HG03575 (cell line): ENCODE data around the gene DYNLT1.
"Not testable (repeated sequence)": the region's sequence is repeated elsewhere in the genome, so short reads cannot be mapped to it uniquely, and the experiment has no call there.

ENCODE experiments used
- ATAC-seq: cut with Tn5 transposase; IDR thresholded peaks from one replicate; pipeline ENCODE4 v1.9.1; 2021; ENCODE audit not compliant: unreplicated experiment, insufficient number of reproducible peaks, low FRiP score; ENCODE audit errors: extremely low read depth

Gene DYNLT1

DNA sequence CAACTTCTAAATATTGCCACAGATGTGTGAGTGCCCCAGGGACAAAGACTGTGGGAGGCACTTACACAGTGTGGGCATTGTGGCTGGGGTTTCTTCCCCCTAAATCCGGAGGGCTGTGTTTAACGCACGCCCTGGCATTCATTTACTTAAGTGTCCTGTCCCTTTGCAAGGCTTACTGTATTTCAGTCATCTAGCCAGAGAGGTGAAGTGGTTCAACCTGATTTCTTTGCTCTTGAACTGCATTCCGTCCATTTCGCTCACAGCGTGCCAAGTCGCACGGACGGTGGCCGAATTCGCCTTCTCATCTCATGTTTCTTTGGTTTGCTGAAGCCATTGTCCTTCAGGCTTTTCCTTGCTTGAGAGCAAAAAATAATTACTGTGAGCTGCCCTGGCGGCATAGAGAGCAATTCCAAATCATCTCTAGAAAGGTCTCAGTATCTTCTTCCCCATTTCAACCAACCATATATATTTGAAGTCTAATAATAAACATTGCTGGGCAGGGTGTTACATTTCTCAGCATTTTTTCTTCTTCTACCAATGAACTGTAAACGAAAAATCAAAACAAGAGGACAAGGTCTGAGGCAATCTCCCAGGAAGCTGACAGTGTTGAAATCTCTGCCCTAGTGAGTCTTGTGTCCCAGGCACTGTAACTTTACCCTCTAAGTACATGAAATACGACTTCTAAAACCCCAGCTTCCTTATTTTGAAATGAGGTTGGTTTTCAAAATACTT lies 22.3 kb upstream of the DYNLT1 start:
- no peak for ATAC-seq

DNA sequence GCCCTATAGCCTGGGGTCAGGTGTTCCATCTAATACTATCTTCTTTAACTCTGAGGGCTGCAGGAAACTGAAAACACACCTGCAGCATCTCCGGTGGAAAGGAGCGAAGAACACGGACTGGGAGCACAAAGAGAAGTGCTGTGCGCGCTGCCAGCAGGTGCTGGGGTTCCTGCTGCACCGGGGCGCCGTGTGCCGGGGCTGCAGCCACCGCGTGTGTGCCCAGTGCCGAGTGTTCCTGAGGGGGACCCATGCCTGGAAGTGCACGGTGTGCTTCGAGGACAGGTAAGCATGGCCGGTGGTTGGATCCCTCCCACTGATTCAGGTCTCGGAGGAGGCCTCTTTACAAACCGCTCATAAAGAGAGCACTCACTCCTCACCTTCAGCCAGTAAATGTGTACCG lies 20.8 kb upstream of the DYNLT1 start:
- no peak for ATAC-seq

DNA sequence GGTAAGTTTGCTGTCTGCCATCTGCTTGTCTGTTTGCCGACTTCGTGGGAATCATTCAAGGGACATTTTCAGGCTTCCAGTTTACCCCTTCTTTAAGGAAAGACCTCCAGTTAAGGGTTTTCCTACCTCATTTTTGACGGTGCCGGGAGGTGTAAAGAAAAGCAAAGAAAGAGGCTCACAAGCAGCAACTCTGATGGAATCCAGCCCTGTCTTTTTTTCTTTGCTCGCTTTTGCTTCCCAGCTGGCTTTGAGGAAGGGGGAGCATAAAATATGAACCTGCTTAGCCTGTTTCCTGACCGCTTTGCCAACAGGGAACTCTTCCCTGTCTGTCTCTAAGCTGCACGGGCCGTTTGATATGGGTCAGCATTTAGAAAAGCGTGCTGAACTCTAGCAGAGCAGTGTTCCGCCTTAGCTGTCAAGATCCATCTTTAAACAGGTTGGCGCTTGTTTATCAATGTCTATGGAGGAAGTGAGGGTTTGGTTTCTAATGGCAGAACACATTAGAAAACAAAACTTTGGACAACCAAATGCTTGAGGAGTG lies 19.2 kb upstream of the DYNLT1 start:
- ATAC-seq: no peak

DNA sequence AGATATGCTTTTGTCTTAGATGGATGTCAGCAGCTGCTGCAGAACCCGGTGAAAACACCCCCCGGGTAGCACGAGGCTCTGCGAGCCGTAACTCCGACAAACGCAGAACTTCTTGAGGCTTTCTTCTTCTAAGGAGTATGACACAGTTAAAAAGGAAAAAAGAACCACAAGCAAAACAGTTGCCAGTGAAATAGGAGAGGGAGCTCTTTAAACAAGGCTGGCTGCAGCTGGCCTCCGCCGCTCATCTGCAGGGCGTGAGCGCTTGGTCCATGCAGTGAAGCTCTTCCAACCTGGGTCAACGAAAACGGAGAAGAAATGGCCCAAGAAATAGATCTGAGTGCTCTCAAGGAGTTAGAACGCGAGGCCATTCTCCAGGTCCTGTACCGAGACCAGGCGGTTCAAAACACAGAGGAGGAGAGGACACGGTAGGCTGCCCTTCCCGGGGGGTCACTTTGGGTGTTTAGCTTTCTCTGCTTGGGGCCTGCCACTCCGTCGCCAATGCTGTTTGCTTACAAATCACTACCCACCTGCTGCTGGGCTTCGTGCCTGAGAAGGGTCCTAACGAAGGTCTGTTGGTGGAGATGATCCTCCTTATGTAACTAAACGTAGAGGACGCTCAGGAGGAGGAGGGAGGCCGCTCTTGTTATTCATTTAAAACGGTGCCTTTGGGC lies 18.5 kb upstream of the DYNLT1 start:
- ATAC-seq: no peak

DNA sequence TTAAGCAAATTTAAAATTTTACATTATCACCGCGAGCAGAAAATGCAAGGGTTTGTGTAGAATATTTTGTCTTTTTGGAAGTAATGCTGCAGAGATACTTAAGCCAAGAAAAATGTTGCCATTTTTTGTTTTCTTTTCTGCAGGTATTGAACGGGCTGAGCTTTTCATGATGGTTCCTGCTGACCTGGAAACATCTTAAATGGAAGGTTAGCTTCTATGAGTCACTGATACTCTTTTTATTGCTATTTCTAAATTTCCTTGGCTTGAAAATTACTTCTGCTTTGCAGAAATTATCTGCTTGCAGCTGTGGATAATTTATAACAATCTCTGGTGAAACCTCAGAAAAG lies 18.0 kb upstream of the DYNLT1 start:
- ATAC-seq: no peak

DNA sequence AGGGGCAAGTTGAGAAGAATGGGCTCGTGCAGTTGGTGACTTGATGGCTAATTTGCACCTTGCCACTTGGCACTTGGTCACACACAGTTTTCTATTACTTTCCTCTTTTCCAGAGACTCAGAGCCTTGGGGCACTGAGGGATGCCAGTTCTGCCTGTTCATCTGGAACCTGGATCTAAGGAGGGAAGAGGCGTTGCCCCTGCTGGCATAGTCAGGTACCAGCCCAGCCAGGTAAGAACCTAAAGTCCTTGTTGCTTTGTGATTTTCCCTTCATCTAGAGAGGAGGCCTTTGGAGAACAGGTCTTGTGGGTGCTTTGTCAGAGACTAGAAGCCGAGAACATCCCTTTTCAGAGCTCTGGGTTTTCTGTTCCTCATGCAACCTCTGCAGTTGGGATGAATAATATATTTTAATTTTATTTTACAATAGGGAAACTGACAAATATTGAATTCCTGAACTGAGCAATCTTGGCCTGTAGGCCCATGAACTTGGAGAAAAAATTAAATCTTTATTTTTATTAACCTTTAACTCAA lies 16.7 kb upstream of the DYNLT1 start:
- ATAC-seq: no peak

DNA sequence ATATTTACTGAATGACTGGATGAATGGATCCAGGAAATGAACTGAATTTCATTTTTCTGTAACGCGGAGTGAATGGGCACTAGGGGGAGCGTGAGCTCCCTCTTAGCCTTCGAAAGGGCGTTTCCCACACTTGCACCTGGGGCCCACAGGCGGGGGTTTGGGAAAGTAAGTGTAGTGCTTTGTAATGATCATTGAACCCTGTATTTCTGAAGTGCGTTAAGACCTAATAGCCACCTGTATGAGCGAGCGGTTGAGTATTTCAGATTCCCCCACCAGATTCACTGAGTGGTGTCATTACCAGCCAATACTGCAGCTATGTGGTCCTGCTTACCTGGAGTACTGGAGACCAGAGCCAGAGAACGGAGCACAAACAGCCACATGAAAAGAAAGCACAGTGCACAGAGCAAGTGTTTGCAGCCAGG lies 15.8 kb upstream of the DYNLT1 start:
- no peak for ATAC-seq

DNA sequence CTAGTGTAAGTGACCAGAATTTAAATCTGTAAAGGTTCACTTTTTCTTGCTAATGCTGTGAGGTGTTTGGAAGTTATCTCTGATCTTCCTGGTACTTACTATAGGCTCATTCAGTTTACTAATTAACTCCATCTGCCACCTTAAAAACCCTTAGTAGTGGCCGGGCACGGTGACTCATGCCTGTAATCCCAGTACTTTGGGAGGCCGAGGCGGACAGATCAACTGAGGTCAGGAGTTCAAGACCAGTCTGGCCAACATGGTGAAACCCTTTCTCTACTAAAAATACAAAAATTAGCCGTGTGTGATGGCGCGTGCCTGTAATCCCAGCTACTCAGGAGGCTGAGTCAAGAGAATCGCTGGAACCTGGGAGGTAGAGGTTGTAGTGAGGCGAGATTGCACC lies 12.4 kb upstream of the DYNLT1 start:
- ATAC-seq: not testable (repeated sequence)

DNA sequence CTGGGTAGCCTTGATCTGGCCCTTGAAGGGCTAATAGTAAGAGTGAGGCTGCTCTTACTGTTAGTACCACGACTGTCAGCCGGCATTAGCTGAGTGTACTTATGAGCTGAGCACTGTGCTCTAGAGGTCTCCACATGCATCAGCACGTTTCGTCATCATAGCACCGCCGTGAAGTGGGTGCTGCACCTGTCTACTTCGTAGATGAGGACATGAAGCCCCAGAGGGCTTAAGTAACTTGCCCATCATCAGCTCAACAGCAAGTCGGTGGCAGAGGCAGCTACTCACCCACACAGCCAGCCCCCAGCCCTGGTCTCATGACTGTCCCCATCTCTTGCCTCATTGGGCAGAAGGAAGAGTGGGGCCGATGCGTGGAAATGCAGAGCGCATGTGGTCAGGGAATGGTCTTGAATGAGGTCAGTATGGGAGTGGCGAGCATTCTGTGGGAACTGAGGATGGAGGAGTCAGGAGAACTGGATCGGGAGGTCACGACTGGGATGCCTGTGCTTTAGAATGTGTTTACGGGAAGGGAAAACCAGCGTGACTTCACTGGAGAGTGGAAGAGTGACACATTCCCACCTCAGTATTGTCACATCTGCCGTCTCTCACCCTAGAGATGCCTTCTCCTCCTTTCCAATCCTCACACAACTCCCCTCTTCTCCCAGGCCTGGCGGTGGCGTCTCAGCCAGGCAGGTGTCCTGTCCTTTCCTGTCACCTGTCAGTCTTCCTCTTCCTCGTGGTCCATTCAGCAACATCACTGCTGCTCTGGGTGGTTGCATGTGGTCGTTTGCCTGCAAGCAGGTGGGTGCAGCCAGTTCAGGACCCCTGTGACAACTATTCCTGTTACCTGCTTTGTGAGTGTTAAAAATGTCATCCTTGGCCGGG lies 11.3 kb upstream of the DYNLT1 start:
- no peak for ATAC-seq

DNA sequence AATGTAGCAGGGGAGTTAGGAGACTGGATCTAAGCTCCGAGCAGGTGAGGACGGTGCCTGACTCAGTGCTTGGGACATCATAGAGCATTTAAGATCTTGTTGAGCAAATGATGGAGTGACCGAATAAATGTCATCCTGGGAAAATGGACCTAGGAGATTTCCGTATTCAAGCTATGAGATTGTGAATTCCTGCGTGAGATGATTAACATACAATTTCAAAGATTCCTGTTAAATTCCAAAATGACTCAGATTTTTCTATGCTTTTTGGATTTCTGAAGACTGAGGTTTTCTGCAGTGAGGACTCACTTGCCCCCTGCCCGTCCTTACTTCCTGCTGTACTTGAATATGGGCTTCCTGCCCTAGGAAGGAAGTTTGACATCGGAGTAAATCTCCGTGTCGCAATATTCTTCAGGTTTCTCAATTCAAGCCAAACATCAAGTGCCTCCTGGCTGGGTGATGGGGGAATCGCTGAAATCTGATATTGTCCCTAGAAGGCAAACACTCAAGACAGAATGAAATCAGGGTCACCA lies 10.5 kb upstream of the DYNLT1 start:
- no peak for ATAC-seq

DNA sequence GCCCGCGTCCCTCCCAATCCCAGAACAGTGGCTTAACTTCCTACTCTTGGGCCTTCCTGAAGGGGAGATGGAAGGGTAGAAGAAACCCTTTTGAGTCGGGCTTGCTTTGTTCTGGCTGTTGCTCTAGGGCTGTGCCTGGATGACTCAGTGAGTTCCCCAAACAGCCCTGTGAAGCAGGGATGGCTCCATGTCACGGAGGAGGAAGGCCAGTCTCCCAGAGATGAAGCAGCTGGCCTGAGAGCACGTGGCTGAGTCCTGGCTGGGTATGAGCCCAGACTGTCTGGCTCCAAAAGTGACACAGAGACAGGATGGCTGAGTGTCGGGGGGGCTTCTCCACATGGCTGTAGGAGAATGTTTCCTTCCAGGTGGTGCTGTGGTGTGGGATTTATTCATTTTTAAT lies 10.0 kb upstream of the DYNLT1 start:
- ATAC-seq: no peak

DNA sequence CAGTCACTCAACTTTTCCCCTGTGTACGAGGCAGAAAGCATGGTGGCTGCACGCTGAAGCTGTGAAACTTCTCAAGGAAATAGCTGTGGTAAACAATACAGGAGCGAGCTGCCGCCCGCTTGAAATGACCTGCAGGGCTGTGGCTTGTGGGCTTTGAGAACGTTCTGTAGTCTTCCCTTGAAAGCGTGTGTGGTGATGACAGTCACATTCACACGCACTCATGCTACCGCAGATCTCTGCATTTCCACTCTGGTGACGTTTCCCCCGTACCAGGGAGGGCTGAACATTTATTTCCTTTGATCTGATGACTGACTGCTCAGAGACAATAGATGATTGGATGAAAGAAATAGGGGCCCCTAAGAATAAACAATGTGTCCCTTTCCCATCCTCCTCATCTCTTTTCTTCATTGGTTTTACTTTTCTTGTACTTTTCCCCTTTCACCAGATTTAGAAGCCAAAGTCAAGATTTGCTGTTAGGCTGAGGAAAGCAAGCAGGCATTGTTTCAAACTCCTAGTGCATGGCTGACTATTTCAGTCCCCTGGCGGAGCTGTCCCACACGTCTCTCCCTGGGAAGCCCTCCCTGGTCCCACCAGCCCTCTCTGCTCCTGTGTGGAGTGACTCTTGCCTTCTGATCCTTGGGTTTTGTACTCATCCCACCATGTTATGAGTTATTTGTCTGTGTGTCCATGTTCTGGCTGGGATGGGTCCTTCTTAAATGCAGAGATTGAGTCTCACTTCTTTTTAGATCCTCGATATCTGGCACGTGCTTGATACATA lies 9.2 kb upstream of the DYNLT1 start:
- peak; percentile 34 for ATAC-seq

DNA sequence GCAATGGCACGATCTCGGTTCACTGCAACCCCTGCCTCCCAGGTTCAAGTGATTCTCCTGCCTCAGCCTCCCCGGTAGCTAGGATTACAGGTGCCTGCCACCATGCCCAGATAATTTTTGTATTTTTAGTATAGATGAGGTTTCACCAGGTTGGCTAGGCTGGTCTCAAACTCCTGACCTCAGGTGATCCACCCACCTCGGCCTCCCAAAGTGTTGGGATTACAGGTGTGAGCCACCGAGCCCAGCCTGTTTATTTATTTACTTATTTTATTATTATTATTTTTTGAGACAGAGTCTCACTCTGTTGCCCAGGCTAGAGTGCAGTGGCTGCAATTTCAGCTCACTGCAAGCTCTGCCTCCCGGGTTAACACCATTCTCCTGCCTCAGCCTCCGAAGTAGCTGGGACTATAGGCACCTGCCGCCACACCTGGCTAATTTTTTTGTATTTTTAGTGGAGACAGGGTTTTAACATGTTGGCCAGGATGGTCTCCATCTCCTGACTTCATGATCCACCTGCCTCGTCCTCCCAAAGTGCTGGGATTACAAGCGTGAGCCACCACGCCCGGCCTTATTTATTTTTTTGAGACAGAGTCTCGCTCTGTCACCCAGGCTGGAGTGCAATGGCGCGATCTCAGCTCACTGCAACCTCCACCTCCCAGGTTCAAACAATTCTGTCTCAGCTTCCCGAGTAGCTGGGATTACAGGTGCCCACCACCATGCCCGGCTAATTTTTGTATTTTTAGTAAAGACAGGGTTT lies 7.6 kb upstream of the DYNLT1 start:
- ATAC-seq: not testable (repeated sequence)

DNA sequence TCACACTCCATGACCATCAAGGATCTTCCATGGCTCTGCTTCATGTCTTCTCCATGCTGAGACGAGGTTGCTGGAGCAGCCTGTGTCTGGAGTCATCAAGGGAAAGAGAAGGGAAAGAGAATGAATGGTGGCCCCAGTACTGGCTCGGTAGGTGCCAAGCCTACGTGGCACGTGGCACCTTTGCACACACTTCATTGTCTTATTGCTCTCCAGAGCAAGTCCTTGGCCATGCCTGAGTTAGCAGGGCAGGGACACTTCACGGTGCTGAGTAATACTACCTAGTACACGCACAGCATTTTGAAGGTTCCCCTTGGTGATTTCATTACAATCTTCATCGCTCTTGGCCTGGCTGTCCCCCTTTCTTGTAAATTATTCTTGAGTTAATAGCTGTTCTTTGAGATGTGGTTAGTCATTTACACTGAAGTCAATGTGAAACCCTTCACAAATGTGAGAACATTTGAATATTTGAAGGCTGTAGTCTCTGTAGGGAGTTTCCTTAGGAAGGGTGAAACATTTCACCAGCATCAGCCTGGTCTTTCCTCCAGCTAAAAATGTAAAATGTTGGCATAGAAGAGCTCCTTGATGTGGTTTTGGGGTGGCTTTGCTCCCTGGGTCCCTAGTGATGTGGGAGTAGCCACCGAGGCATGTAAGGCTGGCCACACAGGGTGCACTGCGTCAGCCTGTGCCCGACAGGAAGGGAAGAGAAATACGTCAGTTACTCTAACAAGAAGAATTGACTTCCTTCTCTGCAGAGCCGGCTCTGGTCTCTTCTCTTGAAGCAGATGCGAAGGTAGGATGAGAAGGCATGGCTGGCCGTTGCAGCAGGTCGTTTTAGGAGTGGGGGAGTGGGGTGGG lies 5.0 kb upstream of the DYNLT1 start, which contains the start of gene SYTL3:
TSS of gene SYTL3 (plus strand) at position 766 of the 855 bp plus-strand sequence. CDS start 13,215 bp downstream, outside the sequence.
- ATAC-seq: peak; percentile 30

DNA sequence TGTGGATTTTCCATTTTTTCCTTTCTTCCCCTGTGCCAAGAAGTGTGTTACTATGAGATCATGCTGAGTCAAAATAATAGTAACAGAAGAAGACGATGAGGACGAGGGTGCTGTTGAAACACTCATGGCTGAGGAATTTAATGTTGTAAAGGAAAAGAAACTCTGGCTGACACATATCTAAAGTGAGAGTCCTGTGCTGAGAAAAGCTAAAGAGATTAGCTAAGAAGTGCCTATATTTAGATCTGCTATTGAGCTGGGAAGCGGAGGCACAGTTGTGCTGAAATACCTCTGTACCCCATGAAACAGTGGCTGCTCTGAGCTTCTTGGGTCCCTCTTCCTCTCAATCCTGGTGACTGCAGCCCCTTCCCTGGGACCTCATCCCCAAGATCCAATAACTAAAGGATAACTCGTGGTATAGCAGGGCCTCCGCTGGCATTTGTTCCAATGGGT lies 4.2 kb upstream of the DYNLT1 start:
- peak; percentile 18 for ATAC-seq

DNA sequence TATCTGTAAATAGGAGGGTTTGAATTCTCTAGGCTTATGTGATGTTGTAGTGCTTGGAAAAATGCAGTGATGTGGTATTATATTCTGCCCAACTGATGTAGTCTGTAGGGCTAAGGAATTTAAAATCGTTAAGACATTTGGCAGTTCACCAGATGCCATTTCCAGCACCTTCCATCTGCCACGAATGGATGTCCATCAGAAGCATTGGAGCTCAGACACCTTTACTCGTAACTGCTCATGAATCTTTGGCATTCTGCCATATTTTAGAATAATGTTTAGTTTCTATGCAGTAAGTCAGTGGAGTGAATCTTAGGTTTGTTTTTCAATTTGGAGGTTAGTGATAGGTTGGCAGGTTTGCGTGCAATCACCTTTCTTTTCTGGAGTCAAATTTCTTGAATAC lies 3.0 kb upstream of the DYNLT1 start:
- no peak for ATAC-seq
